Neural crest cell (in vitro differentiated cells): ENCODE results near the gene ATF7IP2. TPM values are rescaled to one million over a fixed set of nuclear protein-coding genes. Genes with fewer than 3 reads are reported as not detected.
"Not testable (repeated sequence)": the region's sequence is repeated elsewhere in the genome, so short reads cannot be mapped to it uniquely, and the experiment has no call there.

Experiments
- DNase-seq: peaks from one replicate; pipeline ENCODE4 v3.0.0; 2021; ENCODE audit warnings: low read depth, mixed read lengths, low spot score
- H3K27ac Mint-ChIP-seq: one replicate; pipeline ENCODE4 v1.8.0; 2021; ENCODE audit warnings: mild to moderate bottlenecking, mixed read lengths; ENCODE audit not compliant: unreplicated experiment
- H3K27me3 Mint-ChIP-seq: 2 replicates; pipeline ENCODE4 v1.8.0; 2021; ENCODE audit warnings: low read depth, mild to moderate bottlenecking, mixed read lengths
- H3K36me3 Mint-ChIP-seq: 2 replicates; pipeline ENCODE4 v1.8.0; 2021; ENCODE audit warnings: low read depth, mild to moderate bottlenecking, mixed read lengths
- H3K4me1 Mint-ChIP-seq: 2 replicates; pipeline ENCODE4 v1.8.0; 2021; ENCODE audit warnings: mixed read lengths
- H3K4me3 Mint-ChIP-seq: one replicate; pipeline ENCODE4 v1.8.0; 2021; ENCODE audit warnings: mild to moderate bottlenecking, mixed read lengths
- H3K9me3 Mint-ChIP-seq: 2 replicates; pipeline ENCODE4 v1.8.0; 2021; ENCODE audit warnings: mixed read lengths
- CTCF ChIP-seq: fragments of 200-600 bp; sonication (generic); conservative IDR thresholded peaks from 2 replicates; pipeline ENCODE4 v1.5.0; 2021; ENCODE audit warnings: antibody characterized with exemption, mild to moderate bottlenecking
- total RNA-seq: library from RNA; stranded (reverse); gene quantifications from 2 replicates; pipeline ENCODE4 v1.2.1, GENCODE V29; 2021

Gene ATF7IP2
- total RNA-seq, 1 donor from 2014 or later = 19.4 TPM

GRCh38 chr16:10419701-10420100 lies 33.8 kb downstream of the ATF7IP2 start:
- Mint-ChIP-seq H3K4me1 (no peaks in the 10 kb centered on the region), H3K27ac (no peak overlapping the region), H3K27me3 (no peaks in the 10 kb centered on the region), H3K4me3 (no peak overlapping the region), H3K9me3 (peaks cover 26% of the 10 kb centered on the region), H3K36me3 (peaks cover 66% of the 10 kb centered on the region)
- no peak for DNase-seq
- no peak for TF ChIP-seq CTCF

- H3K36me3 Mint-ChIP-seq = peaks cover 49% of the 10 kb centered on the region
- no peak for TF ChIP-seq CTCF
- H3K4me3 Mint-ChIP-seq = no peak overlapping the region
- H3K4me1 Mint-ChIP-seq = no peaks in the 10 kb centered on the region
- DNase-seq = no peak
- no peak overlapping the region for H3K27ac Mint-ChIP-seq
- H3K27me3 Mint-ChIP-seq = no peaks in the 10 kb centered on the region
- H3K9me3 Mint-ChIP-seq = peaks cover 16% of the 10 kb centered on the region
These were observed 35.7 kb downstream of the ATF7IP2 start for GRCh38 chr16:10421596-10421995.

GRCh38 chr16:10428433-10429168 lies 42.7 kb downstream of the ATF7IP2 start:
- Mint-ChIP-seq H3K4me3 (no peak overlapping the region), H3K9me3 (no peaks in the 10 kb centered on the region), H3K36me3 (peaks cover 14% of the 10 kb centered on the region), H3K27ac (no peak overlapping the region), H3K27me3 (no peaks in the 10 kb centered on the region), H3K4me1 (no peaks in the 10 kb centered on the region)
- DNase-seq = no peak
- TF ChIP-seq CTCF = no peak

- not testable (repeated sequence) for H3K4me3 Mint-ChIP-seq, H3K27me3 Mint-ChIP-seq, DNase-seq, H3K9me3 Mint-ChIP-seq, H3K27ac Mint-ChIP-seq, H3K4me1 Mint-ChIP-seq
- peaks cover 16% of the 10 kb centered on the region for H3K36me3 Mint-ChIP-seq
These were observed 43.6 kb downstream of the ATF7IP2 start for GRCh38 chr16:10429299-10429969.

GRCh38 chr16:10441726-10442125 lies 55.9 kb downstream of the ATF7IP2 start:
- Mint-ChIP-seq H3K27me3 (no peaks in the 10 kb centered on the region), H3K9me3 (peaks cover 23% of the 10 kb centered on the region), H3K4me1 (peaks cover 5% of the 10 kb centered on the region), H3K4me3 (no peak overlapping the region), H3K36me3 (peaks cover 64% of the 10 kb centered on the region), H3K27ac (no peak overlapping the region)
- no peak for TF ChIP-seq CTCF
- DNase-seq = no peak

- Mint-ChIP-seq H3K27ac (no peak overlapping the region), H3K36me3 (peaks cover 94% of the 10 kb centered on the region), H3K4me3 (no peak overlapping the region), H3K4me1 (peaks cover 5% of the 10 kb centered on the region), H3K9me3 (peaks cover 27% of the 10 kb centered on the region), H3K27me3 (no peaks in the 10 kb centered on the region)
- no peak for TF ChIP-seq CTCF
- DNase-seq = no peak
These were observed 61.4 kb downstream of the ATF7IP2 start for GRCh38 chr16:10447289-10447688.

GRCh38 chr16:10452208-10453158 lies 66.6 kb downstream of the ATF7IP2 start:
- not testable (repeated sequence) for H3K27me3 Mint-ChIP-seq, H3K27ac Mint-ChIP-seq, H3K4me3 Mint-ChIP-seq, H3K4me1 Mint-ChIP-seq, DNase-seq
- peaks cover 17% of the 10 kb centered on the region for H3K9me3 Mint-ChIP-seq
- peaks cover 57% of the 10 kb centered on the region for H3K36me3 Mint-ChIP-seq
